ENCODE results near the gene FAM181A.

FAM181A gene

GRCh38 chr14:93903342-93904184 lies 23.6 kb upstream of the FAM181A start:
- DNase-seq (ENCODE audit: low spot score): no peak
- FAIRE-seq: no peak

GRCh38 chr14:93905623-93906022 lies 21.5 kb upstream of the FAM181A start:
- DNase-seq (ENCODE audit: low spot score) (no peak), FAIRE-seq (no peak)

GRCh38 chr14:93906341-93907329 lies 20.5 kb upstream of the FAM181A start:
- FAIRE-seq (no peak), DNase-seq (ENCODE audit: low spot score) (peak; percentile 3)

- FAIRE-seq: no peak
- DNase-seq (ENCODE audit: low spot score): no peak
These were observed 17.6 kb upstream of the FAM181A start for GRCh38 chr14:93909429-93910128.

- DNase-seq (ENCODE audit: low spot score) (no peak), FAIRE-seq (no peak)
These were observed 15.0 kb upstream of the FAM181A start for GRCh38 chr14:93911975-93912615.

- DNase-seq (ENCODE audit: low spot score): no peak
- FAIRE-seq: no peak
These were observed 14.4 kb upstream of the FAM181A start for GRCh38 chr14:93912782-93913181.

GRCh38 chr14:93914278-93914677 lies 12.9 kb upstream of the FAM181A start:
- DNase-seq (ENCODE audit: low spot score): no peak
- FAIRE-seq: no peak

GRCh38 chr14:93915070-93915705 lies 12.0 kb upstream of the FAM181A start:
- DNase-seq (ENCODE audit: low spot score) (no peak), FAIRE-seq (no peak)

- DNase-seq (ENCODE audit: low spot score) (no peak), FAIRE-seq (no peak)
These were observed 11.3 kb upstream of the FAM181A start for GRCh38 chr14:93915800-93916199.

- DNase-seq (ENCODE audit: low spot score) (no peak), FAIRE-seq (no peak)
These were observed 10.6 kb upstream of the FAM181A start for GRCh38 chr14:93916498-93916897.

- FAIRE-seq (no peak), DNase-seq (ENCODE audit: low spot score) (no peak)
These were observed 10.0 kb upstream of the FAM181A start for GRCh38 chr14:93917141-93917540.

GRCh38 chr14:93921001-93921806 lies 5.9 kb upstream of the FAM181A start:
- FAIRE-seq: no peak
- DNase-seq (ENCODE audit: low spot score): no peak

GRCh38 chr14:93923626-93924025 lies 3.5 kb upstream of the FAM181A start:
- no peak for DNase-seq (ENCODE audit: low spot score)
- FAIRE-seq: no peak

- no peak for FAIRE-seq
- no peak for DNase-seq (ENCODE audit: low spot score)
These were observed 2.4 kb upstream of the FAM181A start for GRCh38 chr14:93924592-93925355.

- FAIRE-seq: no peak
- DNase-seq (ENCODE audit: low spot score): no peak
These were observed 1.7 kb upstream of the FAM181A start for GRCh38 chr14:93925374-93925895.

GRCh38 chr14:93926245-93926872 lies 785 bp upstream of the FAM181A start:
- DNase-seq (ENCODE audit: low spot score): no peak
- no peak for FAIRE-seq

GRCh38 chr14:93927800-93928145 lies 629 bp downstream of the FAM181A start:
- no peak for DNase-seq (ENCODE audit: low spot score)
- FAIRE-seq: no peak

Data from RCC 7860 (cell line).